A549 (cell line): Measurements from ENCODE around the gene TNRC6C. TPM values are rescaled to one million over a fixed set of nuclear protein-coding genes. Genes with fewer than 3 reads are reported as not detected.
"Not testable (repeated sequence)": the region's sequence is repeated elsewhere in the genome, so short reads cannot be mapped to it uniquely, and the experiment has no call there.

Source experiments
- ATAC-seq, 2 experiments: fragments of 200-7000 bp in 1 of 2; fragments of >200 bp in 1 of 2; cut with Nextera tagmentation in 1 of 2; cut with Tn5 transposase in 1 of 2; 3 replicates each; pipeline versions ENCODE4 v1.8.0 to v1.9.1; 2018 to 2020; ENCODE audit warnings: mild to moderate bottlenecking in 1 of 2, moderate library complexity in 1 of 2
- CTCF ChIA-PET: fragments of 300-600 bp; sonication (Branson Sonifier 250); formaldehyde crosslinking; extraction: SDS; loops from one replicate; lab custom pipeline; 2021; ENCODE audit warnings: antibody characterized with exemption, inconsistent platforms; lab: Yijun Ruan, JAX
- POLR2A ChIA-PET: fragments of 350-600 bp; formaldehyde crosslinking; extraction: SDS; loops from one replicate; lab custom pipeline; 2021; ENCODE audit warnings: antibody characterized with exemption, inconsistent platforms; lab: Yijun Ruan, JAX
- DNase-seq, 2 experiments: peaks; one replicate each; pipeline versions ENCODE4 v3.0.0 to v3.0.0-alpha.2; 2011 to 2016; ENCODE audit warnings: low read depth in 1 of 2, low spot score in 1 of 2
- FAIRE-seq: peaks from 2 replicates; lab custom pipeline; 2011; peaks lifted over from hg19 to GRCh38; lab: Jason Lieb, UNC
- H3K27ac ChIP-seq, 2 experiments: fragments of >200 bp; sonication (Bioruptor Twin); formaldehyde crosslinking; 3 replicates each; pipeline ENCODE4 v1.5.1; 2016 to 2017
- H3K4me1 ChIP-seq: fragments of >200 bp; sonication (Bioruptor Twin); formaldehyde crosslinking; 3 replicates; pipeline ENCODE4 v1.6.1; 2016
- H3K4me2 ChIP-seq: fragments of >200 bp; sonication (Bioruptor Twin); formaldehyde crosslinking; 3 replicates; pipeline ENCODE4 v1.6.1; 2016
- H3K4me3 ChIP-seq: fragments of >200 bp; sonication (Bioruptor Twin); formaldehyde crosslinking; 3 replicates; pipeline ENCODE4 v1.5.1; 2016
- H3K9me3 ChIP-seq: fragments of >200 bp; sonication (Bioruptor Twin); formaldehyde crosslinking; 3 replicates; pipeline ENCODE4 v1.6.1; 2016
- CBX8 ChIP-seq: fragments of 200-600 bp; sonication (generic); IDR thresholded peaks from 2 replicates; pipeline ENCODE4 v1.6.1; 2016
- CHD4 ChIP-seq: fragments of 200-600 bp; sonication (generic); IDR thresholded peaks from 2 replicates; pipeline ENCODE4 v1.6.1; 2016; ENCODE audit warnings: antibody characterized with exemption, mild to moderate bottlenecking, borderline replicate concordance
- CTCF ChIP-seq: fragments of >200 bp; sonication (Bioruptor Twin); formaldehyde crosslinking; IDR thresholded peaks from 3 replicates; pipeline ENCODE4 v1.5.1; 2016
- FOXS1 ChIP-seq: fragments of 250-450 bp; sonication (Bioruptor Pico); IDR thresholded peaks from 2 replicates; pipeline ENCODE4 v1.5.0; 2020; ENCODE audit warnings: mild to moderate bottlenecking, moderate library complexity
- HEYL ChIP-seq: fragments of 250-450 bp; sonication (Bioruptor Pico); IDR thresholded peaks from 2 replicates; pipeline ENCODE4 v1.8.0; 2021; ENCODE audit warnings: mild to moderate bottlenecking, moderate library complexity
- KDM5A ChIP-seq: fragments of 200-600 bp; sonication (generic); IDR thresholded peaks from 2 replicates; pipeline ENCODE4 v1.6.1; 2016; ENCODE audit warnings: antibody characterized with exemption, mild to moderate bottlenecking
- RAD21 ChIP-seq, 2 experiments: fragments of >200 bp in 1 of 2; sonication (Bioruptor Twin) in 1 of 2; formaldehyde crosslinking in 1 of 2; IDR thresholded peaks in 1 of 2; conservative IDR thresholded peaks in 1 of 2; 2 replicates in 1 of 2; 3 replicates in 1 of 2; pipeline ENCODE4 v1.6.1; 2012 to 2018; ENCODE audit warnings: inconsistent platforms in 1 of 2
- REST ChIP-seq: fragments of 200-600 bp; sonication (generic); IDR thresholded peaks from 2 replicates; pipeline ENCODE4 v1.6.1; 2016; ENCODE audit warnings: antibody characterized with exemption, mild to moderate bottlenecking, moderate library complexity
- SMC3 ChIP-seq: fragments of >200 bp; sonication (Bioruptor Twin); formaldehyde crosslinking; IDR thresholded peaks from 3 replicates; pipeline ENCODE4 v1.6.1; 2018; ENCODE audit warnings: inconsistent platforms
- WGBS: methylation state at CpG from one replicate; pipeline ENCODE4 v1.1.6; 2017; ENCODE audit errors: missing lambda C conversion rate; 5-methylcytosine and 5-hydroxymethylcytosine counted together
- polyA plus RNA-seq, 4 experiments: library from polyadenylated mRNA; depleted of rRNA in 3 of 4; stranded (reverse); fragments of >200 nt; fragmentation: RNase III in 1 of 4; extraction: RNeasy Plus Mini Kit Qiagen cat#74134 plus additional on column Dnase treatment in 1 of 4; gene quantifications; 2 replicates in 3 of 4; 3 replicates in 1 of 4; pipeline ENCODE4 v1.2.3, GENCODE V29; 2011 to 2017

Gene TNRC6C
- polyA plus RNA-seq, 2 of the 4 experiments (the other 2 are of a cell fraction) = 1.3 to 1.9 TPM

GRCh38 chr17:78135858-78136500 lies 177.5 kb downstream of the TNRC6C start (continued):
- no peak for TF ChIP-seq REST
- TF ChIP-seq, all 56 proteins: peak for 0

- TF ChIP-seq FOXS1 = 0 out of 2 replicates have a peak, but pooled peaks have one; percentile 12
- TF ChIP-seq CBX8 = no peak
- TF ChIP-seq CHD4 = peak; percentile 68; the same call in 1 of the 2 replicates
- TF ChIP-seq RAD21 (conservative IDR thresholded peaks at IDR 0.05 in 1 of 2, IDR thresholded peaks at IDR 0.05 in 1 of 2) = peak in 1 of 2 experiments; percentile 23; a peak in 1 of 5 replicates
- TF ChIP-seq CTCF = peak; percentile 51
- TF ChIP-seq SMC3 = 0 out of 3 replicates have a peak, but pooled peaks have one; percentile 7
- TF ChIP-seq KDM5A = no peak
- H3K4me1 ChIP-seq = peaks cover 26% of the 10 kb centered on the region
- DNase-seq (peak in 1 of 2 experiments; percentile 65), ATAC-seq (0 out of 6 replicates have a peak, but pooled peaks of 1 of the 2 experiments have one; percentile 1), FAIRE-seq (no peak)
- POLR2A ChIA-PET = interaction anchor here (1.4 to 1.7 kb wide), 2 partner anchors 9 to 179 kb away, joined by 3 to 4 read pairs; partner anchors contain the start of genes TMC6 and TNRC6C
- 52% methylated on average over 24 of the region's 26 CpGs for WGBS
- H3K9me3 ChIP-seq = no peaks in the 10 kb centered on the region
- no peak overlapping the region for H3K27ac ChIP-seq
- CTCF ChIA-PET = interaction anchor here (0.6 to 24.0 kb wide), 19 partner anchors 10 to 166 kb away, joined by 3 to 295 read pairs (median 4); partner anchors contain the start of genes SYNGR2, TK1, TMC6 and TMC8
- no peak overlapping the region for H3K4me3 ChIP-seq
- no peak overlapping the region for H3K4me2 ChIP-seq
These were observed 179.1 kb downstream of the TNRC6C start for GRCh38 chr17:78137392-78138203.

- ATAC-seq (no peak), FAIRE-seq (no peak)
- H3K9me3 ChIP-seq = no peaks in the 10 kb centered on the region
- no peak overlapping the region for H3K27ac ChIP-seq
- CTCF ChIA-PET = interaction anchor here (0.6 to 24.0 kb wide), 18 partner anchors 9 to 124 kb away, joined by 3 to 295 read pairs (median 6); partner anchors contain the start of genes SYNGR2, TK1, TMC6 and TMC8
- H3K4me1 ChIP-seq = peaks cover 27% of the 10 kb centered on the region
- H3K4me3 ChIP-seq = no peak overlapping the region
- no peak overlapping the region for H3K4me2 ChIP-seq
- TF ChIP-seq HEYL (CRISPR knock-in tag) = no peak
- TF ChIP-seq, all 56 proteins: peak for 0
- no peak for DNase-seq
- POLR2A ChIA-PET = interaction anchor here (1.7 kb wide), 1 partner anchor 180 kb away, joined by 4 read pairs; the partner anchor contains the start of gene TNRC6C
- WGBS = 85% methylated on average over 17 of the region's 17 CpGs
These were observed 179.9 kb downstream of the TNRC6C start for GRCh38 chr17:78138204-78139060.

- 65% methylated on average over 12 of the region's 12 CpGs for WGBS
- H3K27ac ChIP-seq = peak overlapping the region; percentile 49 to 65; a peak in 5 of 6 replicates
- DNase-seq, H3K9me3 ChIP-seq, FAIRE-seq, ATAC-seq: not testable (repeated sequence)
- peak overlapping the region; percentile 84 for H3K4me2 ChIP-seq
- ChIA-PET POLR2A (interaction anchor here (0.7 to 3.0 kb wide), 6 partner anchors 9 to 98 kb away, joined by 3 to 8 read pairs (median 4); partner anchors contain the start of genes SYNGR2 and TMC8), CTCF (interaction anchor here (1.1 to 24.0 kb wide), 8 partner anchors 10 to 126 kb away, joined by 3 to 295 read pairs (median 5); partner anchors contain the start of genes SYNGR2, TK1, TMC6 and TMC8)
- H3K4me1 ChIP-seq = peaks cover 40% of the 10 kb centered on the region
- H3K4me3 ChIP-seq = peak overlapping the region; percentile 30
These were observed 181.3 kb downstream of the TNRC6C start for GRCh38 chr17:78139861-78140168.
